Activated naive CD8-positive, alpha-beta T cell treated with anti-CD3 and anti-CD28 coated beads for 36 hours (primary cell): ENCODE measurements around the gene C4BPB. TPM values are rescaled to one million over a fixed set of nuclear protein-coding genes. Genes with fewer than 3 reads are reported as not detected.

Source experiments
- DNase-seq: peaks from one replicate; pipeline ENCODE4 v3.0.0; 2021
- H3K27ac Mint-ChIP-seq: one replicate; pipeline ENCODE4 v1.8.0; 2022; ENCODE audit warnings: mild to moderate bottlenecking, moderate library complexity, mixed read lengths
- H3K27me3 Mint-ChIP-seq: one replicate; pipeline ENCODE4 v1.8.0; 2022; ENCODE audit warnings: mild to moderate bottlenecking, mixed read lengths
- H3K36me3 Mint-ChIP-seq: one replicate; pipeline ENCODE4 v1.8.0; 2021; ENCODE audit warnings: mild to moderate bottlenecking, mixed read lengths
- H3K4me1 Mint-ChIP-seq: one replicate; pipeline ENCODE4 v1.8.0; 2021; ENCODE audit warnings: mixed read lengths
- H3K4me3 Mint-ChIP-seq: one replicate; pipeline ENCODE4 v1.8.0; 2022; ENCODE audit warnings: mild to moderate bottlenecking, moderate library complexity, mixed read lengths
- H3K9me3 Mint-ChIP-seq: one replicate; pipeline ENCODE4 v1.8.0; 2022; ENCODE audit warnings: mixed read lengths
- total RNA-seq, 2 experiments: library from RNA; stranded (reverse); gene quantifications; one replicate each; pipeline ENCODE4 v1.2.3, GENCODE V29; 2021

Gene C4BPB
- total RNA-seq, 2 experiments from 2014 or later: 1.2 to 1.6 TPM

DNA sequence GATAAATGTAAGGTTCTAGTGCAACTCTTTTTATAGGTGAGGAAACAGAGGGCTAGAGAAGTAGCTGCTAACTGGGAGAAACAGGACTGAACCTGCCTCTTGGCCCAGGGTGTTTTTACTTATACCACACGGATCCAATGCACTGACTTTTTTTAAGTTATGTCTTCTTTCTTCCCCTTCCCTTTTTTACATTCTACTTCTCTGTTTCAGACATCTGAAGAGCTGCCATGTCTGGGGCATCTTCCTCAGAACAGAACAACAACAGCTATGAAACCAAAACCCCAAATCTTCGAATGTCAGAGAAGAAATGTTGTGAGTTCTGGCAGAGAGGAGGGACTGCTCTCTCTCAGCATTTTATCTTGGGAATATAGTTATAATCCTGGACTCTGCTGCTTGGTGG lies 34.2 kb upstream of the C4BPB start:
- no peaks in the 10 kb centered on the region for H3K36me3 Mint-ChIP-seq
- H3K27ac Mint-ChIP-seq: peak overlapping the region; percentile 6
- no peaks in the 10 kb centered on the region for H3K27me3 Mint-ChIP-seq
- no peak overlapping the region for H3K4me3 Mint-ChIP-seq
- peaks cover 29% of the 10 kb centered on the region for H3K4me1 Mint-ChIP-seq
- H3K9me3 Mint-ChIP-seq: no peaks in the 10 kb centered on the region
- DNase-seq: no peak

DNA sequence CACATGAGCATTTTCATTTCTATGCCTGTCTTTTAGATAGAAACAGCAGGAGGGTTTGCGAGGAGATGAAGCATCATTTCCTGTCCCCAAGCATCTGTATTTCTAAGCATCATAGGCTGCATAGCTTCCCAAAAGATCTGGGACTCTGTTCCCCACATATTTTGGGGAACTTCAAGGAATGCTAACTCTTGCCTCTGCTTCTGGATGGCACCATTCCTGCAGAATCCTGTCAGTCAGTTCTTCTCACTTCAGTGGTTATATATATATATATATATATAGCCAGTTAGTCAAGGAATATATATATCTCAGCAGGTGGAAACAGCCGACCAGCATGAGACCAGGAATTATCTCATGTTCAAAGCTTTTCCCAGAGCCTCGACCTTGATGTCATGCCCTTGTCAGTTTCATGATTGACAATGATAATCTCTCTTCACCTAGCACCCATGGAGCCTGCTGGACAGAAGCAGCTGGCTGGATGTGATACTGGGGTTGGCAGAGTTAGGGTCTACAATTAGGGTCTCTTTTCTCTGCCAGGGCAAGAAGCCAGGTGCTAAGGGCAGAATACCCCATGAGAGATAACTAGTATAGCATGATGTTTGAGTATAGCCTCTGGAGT lies 33.2 kb upstream of the C4BPB start:
- Mint-ChIP-seq H3K36me3 (no peaks in the 10 kb centered on the region), H3K9me3 (no peaks in the 10 kb centered on the region), H3K4me1 (peaks cover 27% of the 10 kb centered on the region), H3K4me3 (no peak overlapping the region), H3K27ac (no peak overlapping the region), H3K27me3 (no peaks in the 10 kb centered on the region)
- no peak for DNase-seq

DNA sequence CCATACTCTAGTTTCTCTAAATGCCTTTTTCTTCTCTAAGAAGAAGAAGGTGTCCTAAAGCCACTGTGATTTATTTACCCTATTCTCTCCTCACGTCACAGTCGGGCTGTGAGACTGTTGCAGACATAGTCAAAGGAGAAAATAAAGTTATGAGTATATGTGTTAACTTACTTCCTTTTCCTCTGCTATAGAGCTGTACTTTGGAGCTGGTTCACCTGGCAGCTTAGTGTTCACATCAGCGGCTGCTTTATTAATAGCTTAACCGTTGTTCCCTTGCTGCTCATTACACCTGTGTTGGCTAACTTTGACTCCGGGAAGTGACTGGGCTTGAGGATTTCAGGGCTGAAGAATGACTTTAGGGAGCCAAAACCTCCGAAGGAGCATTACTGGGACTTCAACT lies 32.0 kb upstream of the C4BPB start:
- Mint-ChIP-seq H3K36me3 (no peaks in the 10 kb centered on the region), H3K4me1 (peaks cover 19% of the 10 kb centered on the region), H3K27me3 (no peaks in the 10 kb centered on the region), H3K9me3 (no peaks in the 10 kb centered on the region), H3K27ac (no peak overlapping the region), H3K4me3 (no peak overlapping the region)
- no peak for DNase-seq

DNA sequence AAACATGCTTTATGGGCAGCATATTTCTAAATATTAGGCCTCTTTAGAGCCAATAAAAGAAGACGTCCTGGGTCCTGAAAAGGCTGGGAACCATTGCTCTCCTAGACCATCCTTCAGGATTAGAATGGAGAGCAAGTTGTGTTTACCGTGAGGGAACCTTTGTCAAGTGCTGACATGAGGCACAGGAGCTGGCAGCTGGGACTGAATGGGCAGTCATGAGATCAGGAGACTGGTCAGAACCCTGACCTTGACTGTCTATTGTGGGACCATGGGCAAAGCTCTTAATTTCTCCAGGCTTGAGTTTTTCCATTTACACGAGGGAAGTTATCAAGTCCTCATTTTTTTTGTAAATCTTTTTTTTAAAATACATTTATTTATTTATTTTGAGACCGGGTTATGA lies 30.4 kb upstream of the C4BPB start:
- H3K27ac Mint-ChIP-seq: no peak overlapping the region
- H3K9me3 Mint-ChIP-seq: no peaks in the 10 kb centered on the region
- peaks cover 8% of the 10 kb centered on the region for H3K4me1 Mint-ChIP-seq
- no peak for DNase-seq
- H3K36me3 Mint-ChIP-seq: no peaks in the 10 kb centered on the region
- no peaks in the 10 kb centered on the region for H3K27me3 Mint-ChIP-seq
- no peak overlapping the region for H3K4me3 Mint-ChIP-seq

DNA sequence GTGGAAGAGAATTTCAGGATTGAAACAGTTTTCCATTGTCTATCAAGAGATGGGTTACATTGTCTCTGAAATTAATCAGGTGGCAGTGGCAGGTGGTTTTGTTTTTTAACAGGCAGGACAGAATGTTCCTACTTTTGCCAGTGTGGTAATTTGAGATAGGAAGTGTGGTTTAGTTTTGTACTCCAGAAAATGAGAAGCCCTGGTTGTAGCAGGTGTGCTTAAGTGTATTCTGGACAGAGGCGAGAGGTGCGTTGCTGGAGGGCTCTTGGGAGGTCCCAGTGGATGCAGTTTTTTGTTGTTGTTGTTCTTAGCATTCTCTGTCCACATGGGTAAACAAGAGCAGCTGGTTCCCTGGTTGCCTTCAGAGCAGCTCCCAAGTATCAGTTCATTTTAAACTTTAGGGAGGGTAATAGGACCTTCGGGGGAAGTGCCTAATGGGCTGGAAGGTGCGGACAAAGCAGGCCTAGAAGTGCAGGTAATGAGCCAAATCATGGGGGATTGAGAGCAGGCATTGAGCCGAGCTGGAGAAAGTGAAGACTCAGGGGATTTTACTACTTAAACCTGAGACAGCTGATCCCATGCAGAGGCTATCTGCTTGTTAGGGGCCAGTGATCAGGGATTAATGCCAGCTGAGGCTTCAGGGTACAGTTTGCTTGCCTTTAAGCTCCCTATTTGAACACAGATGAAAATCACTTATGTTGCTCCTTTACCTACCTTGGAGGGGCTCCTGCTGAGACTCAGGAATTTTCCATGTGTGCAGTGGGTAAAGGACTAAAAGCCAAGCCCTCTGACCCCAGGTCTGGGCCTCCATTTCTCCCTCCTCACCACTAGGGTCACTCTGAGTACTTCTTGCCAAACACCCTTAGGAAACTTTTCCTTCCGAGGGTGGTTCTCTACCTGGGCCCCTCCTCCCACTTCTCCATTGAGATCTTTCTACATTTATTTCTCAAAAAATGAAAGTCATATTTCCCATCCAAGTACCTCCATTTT lies 29.5 kb upstream of the C4BPB start:
- Mint-ChIP-seq H3K36me3 (no peaks in the 10 kb centered on the region), H3K27ac (no peak overlapping the region), H3K4me1 (peaks cover 3% of the 10 kb centered on the region), H3K27me3 (no peaks in the 10 kb centered on the region), H3K9me3 (no peaks in the 10 kb centered on the region), H3K4me3 (no peak overlapping the region)
- DNase-seq: no peak

DNA sequence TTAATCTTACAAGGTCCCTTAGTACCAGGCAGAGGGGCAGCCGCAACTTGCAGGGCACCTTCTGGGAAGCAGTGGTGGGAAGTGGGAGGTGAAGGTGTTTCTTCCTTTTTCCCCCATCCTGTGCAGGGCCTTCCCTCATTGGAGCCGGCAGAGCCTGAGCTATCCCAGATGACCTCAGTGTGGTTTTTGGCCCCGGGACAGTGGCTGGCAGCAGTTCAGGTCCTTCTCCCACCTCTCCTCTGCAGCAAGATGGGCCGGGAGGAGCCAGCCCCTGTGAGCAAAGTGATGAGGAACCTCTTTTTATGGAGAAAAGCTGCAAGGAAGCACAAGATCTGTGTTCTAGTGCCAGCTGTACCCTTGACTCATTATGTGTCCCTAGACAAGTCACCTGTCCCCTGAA lies 28.8 kb upstream of the C4BPB start:
- Mint-ChIP-seq H3K36me3 (no peaks in the 10 kb centered on the region), H3K4me1 (no peaks in the 10 kb centered on the region), H3K4me3 (no peak overlapping the region), H3K27me3 (no peaks in the 10 kb centered on the region), H3K27ac (no peak overlapping the region), H3K9me3 (no peaks in the 10 kb centered on the region)
- DNase-seq: no peak

DNA sequence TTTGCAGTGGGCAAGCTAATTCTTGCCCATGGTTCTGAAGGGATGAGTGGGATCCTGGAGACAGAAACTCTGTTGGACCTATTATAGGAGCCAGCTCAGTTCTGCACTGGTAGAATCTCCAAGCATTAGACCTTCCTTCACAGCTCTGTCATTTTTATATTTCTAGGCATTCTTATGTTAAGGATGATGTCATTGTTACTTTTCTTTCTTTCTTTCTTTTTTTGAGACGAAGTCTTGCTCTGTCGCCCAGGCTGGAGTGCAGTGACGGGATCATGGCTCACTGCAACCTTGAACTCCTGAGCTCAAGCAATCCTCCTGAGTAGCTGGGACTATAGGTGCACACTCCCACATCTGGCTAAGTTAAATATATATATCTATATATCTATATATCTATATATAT lies 28.1 kb upstream of the C4BPB start:
- no peak for DNase-seq
- Mint-ChIP-seq H3K4me3 (no peak overlapping the region), H3K4me1 (no peaks in the 10 kb centered on the region), H3K9me3 (no peaks in the 10 kb centered on the region), H3K27me3 (no peaks in the 10 kb centered on the region), H3K36me3 (no peaks in the 10 kb centered on the region), H3K27ac (no peak overlapping the region)

DNA sequence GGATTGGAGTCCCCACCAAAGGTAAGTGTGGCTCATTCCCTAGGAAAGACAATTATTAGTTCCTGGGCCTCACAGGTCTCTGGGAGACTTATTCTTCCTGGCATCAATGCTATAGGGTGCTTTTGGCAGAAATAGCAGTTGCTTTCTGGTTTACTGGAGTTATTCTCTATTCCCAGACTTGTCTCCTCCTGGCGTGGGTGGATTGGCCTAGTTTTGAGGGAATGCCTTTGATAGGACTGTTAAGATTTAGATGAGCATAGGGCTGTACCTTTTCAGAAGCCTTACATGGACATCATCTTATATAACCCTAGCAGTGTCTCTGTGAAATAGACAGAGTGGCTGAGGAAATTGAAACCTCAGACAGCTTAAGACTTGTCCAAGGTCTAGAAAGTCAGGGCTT lies 26.6 kb upstream of the C4BPB start:
- no peak for DNase-seq
- no peaks in the 10 kb centered on the region for H3K27me3 Mint-ChIP-seq
- no peak overlapping the region for H3K27ac Mint-ChIP-seq
- H3K4me3 Mint-ChIP-seq: no peak overlapping the region
- no peaks in the 10 kb centered on the region for H3K9me3 Mint-ChIP-seq
- H3K36me3 Mint-ChIP-seq: no peaks in the 10 kb centered on the region
- no peaks in the 10 kb centered on the region for H3K4me1 Mint-ChIP-seq

DNA sequence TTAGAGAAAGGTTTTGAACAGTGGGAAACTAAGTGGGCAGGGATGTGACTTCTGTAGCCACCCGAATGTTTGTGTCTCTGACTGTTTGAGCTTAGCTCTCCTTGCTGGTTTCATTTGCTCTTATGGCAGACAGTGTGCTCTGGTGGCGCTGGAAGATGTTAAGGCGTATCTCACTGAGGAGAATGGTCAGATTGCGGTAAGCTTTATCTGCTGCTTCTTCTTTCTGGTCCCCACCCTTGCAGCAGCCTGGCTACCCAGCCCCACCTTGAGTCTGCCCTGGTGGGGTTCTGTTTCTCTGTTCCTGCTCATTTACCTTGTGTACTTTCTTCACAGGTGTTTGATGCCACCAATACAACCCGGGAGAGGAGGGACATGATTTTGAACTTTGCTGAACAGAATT lies 25.6 kb upstream of the C4BPB start:
- H3K36me3 Mint-ChIP-seq: no peaks in the 10 kb centered on the region
- no peaks in the 10 kb centered on the region for H3K4me1 Mint-ChIP-seq
- no peak overlapping the region for H3K27ac Mint-ChIP-seq
- H3K27me3 Mint-ChIP-seq: no peaks in the 10 kb centered on the region
- no peak for DNase-seq
- H3K4me3 Mint-ChIP-seq: no peak overlapping the region
- no peaks in the 10 kb centered on the region for H3K9me3 Mint-ChIP-seq

DNA sequence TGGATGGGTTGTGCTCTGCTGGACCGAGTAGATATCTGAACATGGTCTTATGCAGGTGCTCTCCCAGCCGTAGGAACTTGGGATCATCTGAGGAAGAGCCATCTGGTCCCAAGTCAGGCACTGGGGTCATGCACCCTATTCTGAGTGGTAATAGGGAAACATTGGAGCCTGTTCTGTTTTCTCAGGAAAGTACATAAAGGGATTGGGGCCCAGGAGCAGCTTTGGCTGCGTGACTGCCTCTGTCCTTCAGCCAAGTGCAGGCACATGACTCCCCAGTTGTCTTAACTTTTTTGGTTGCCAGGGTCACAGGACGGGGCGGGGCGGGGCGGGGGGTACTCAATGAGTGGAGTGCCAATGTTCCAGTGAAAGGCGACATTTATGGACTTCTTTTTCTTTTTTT lies 24.1 kb upstream of the C4BPB start:
- peaks cover 7% of the 10 kb centered on the region for H3K4me1 Mint-ChIP-seq
- H3K27me3 Mint-ChIP-seq: no peaks in the 10 kb centered on the region
- H3K36me3 Mint-ChIP-seq: peaks cover 6% of the 10 kb centered on the region
- no peak overlapping the region for H3K27ac Mint-ChIP-seq
- H3K4me3 Mint-ChIP-seq: no peak overlapping the region
- no peaks in the 10 kb centered on the region for H3K9me3 Mint-ChIP-seq
- no peak for DNase-seq

DNA sequence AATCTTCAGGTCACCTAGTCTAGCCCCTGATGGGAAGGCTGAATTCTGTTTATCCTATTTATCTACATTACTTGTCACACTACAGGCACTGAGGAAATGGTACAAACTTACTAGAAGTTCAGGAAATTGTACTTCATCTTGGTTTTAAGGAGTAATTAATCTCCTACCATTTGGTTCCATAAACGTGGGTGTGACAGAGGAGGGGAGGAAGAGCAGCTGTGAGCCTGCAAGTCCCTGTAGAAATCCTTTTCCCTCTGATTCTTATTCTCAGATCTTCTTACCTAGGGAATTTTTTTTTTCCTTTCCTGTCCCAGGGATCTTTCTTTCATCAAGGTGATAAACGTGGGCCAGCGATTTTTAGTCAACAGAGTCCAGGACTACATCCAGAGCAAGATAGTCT lies 21.5 kb upstream of the C4BPB start:
- Mint-ChIP-seq H3K36me3 (peaks cover 14% of the 10 kb centered on the region), H3K27ac (no peak overlapping the region), H3K4me1 (peaks cover 30% of the 10 kb centered on the region), H3K9me3 (no peaks in the 10 kb centered on the region), H3K27me3 (no peaks in the 10 kb centered on the region), H3K4me3 (no peak overlapping the region)
- DNase-seq: no peak

DNA sequence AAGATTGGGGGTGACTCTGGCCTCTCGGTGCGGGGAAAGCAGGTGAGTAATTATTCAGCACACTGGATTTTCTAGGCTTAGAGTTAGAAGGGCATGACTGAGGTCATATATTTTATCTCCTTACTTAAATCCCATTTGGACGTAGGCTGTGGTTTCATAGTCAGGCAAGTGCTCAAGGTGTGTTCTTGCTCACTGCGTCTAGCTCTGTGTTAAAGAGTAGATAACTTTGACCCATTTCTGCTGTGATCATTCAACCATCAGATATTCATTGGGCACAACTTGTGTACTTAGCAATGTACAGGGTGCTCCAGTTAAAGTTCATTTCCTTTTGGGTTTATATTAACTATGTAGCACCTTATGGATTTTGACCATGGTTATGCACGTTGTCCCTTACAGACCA lies 21.0 kb upstream of the C4BPB start:
- H3K4me3 Mint-ChIP-seq: no peak overlapping the region
- no peaks in the 10 kb centered on the region for H3K9me3 Mint-ChIP-seq
- H3K4me1 Mint-ChIP-seq: peaks cover 30% of the 10 kb centered on the region

DNA sequence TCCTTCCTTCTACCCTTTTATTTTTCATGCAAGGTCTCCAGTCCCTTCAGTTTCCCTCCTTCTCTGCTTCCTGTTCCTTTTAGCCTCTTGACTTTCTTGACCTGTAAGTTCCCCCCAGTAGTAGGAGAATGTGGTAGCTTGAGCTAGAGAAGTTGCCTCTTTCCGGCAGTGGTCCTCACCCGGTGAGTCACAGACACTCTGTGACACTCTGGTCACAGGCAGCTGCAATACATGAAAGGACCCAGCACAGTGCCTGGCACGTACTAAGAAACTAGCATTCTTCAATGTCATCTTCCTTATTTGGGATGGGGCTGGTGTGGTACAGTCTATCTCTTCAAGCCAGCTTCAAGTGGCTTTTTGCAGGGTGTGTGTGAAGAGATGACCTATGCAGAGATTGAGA lies 19.6 kb upstream of the C4BPB start:
- Mint-ChIP-seq H3K27me3 (no peaks in the 10 kb centered on the region), H3K9me3 (no peaks in the 10 kb centered on the region), H3K36me3 (peaks cover 14% of the 10 kb centered on the region), H3K4me3 (no peak overlapping the region), H3K27ac (no peak overlapping the region), H3K4me1 (peaks cover 30% of the 10 kb centered on the region)
- no peak for DNase-seq

More for the DNA sequence above, 21.0 kb upstream of the C4BPB start:
- H3K27me3 Mint-ChIP-seq: no peaks in the 10 kb centered on the region
- H3K36me3 Mint-ChIP-seq: peaks cover 14% of the 10 kb centered on the region
- no peak overlapping the region for H3K27ac Mint-ChIP-seq
- DNase-seq: no peak

DNA sequence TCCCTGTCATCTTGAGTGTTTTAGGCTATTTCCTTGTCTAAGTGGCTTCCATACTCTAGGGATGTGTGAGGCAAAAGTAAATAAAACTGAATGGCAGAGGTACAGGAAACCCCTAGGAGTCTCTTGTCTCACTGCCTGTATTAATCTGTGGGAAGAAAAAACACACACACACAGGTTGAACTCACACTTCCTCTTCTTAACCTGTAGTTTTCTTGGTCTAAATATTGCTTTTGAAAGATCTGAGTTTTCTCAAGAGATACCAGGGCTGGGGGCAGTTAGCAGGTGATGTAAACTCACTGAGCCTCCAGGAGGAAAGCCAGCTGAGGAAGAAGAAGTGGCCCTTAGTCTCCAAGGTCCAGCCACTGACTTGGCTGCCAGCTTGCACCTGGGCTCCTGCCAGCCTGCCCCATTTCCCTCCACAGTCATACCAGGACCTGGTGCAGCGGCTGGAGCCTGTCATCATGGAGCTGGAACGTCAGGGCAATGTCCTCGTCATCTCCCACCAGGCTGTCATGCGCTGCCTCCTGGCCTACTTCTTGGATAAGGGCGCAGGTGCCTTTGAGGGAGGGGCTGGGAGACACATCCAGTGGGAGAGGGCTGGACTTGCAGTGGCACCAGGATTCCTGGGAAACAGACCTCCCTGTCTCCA lies 18.7 kb upstream of the C4BPB start:
- no peak for DNase-seq
- Mint-ChIP-seq H3K4me3 (no peak overlapping the region), H3K4me1 (peaks cover 30% of the 10 kb centered on the region), H3K27ac (no peak overlapping the region), H3K36me3 (peaks cover 14% of the 10 kb centered on the region), H3K9me3 (no peaks in the 10 kb centered on the region), H3K27me3 (no peaks in the 10 kb centered on the region)

DNA sequence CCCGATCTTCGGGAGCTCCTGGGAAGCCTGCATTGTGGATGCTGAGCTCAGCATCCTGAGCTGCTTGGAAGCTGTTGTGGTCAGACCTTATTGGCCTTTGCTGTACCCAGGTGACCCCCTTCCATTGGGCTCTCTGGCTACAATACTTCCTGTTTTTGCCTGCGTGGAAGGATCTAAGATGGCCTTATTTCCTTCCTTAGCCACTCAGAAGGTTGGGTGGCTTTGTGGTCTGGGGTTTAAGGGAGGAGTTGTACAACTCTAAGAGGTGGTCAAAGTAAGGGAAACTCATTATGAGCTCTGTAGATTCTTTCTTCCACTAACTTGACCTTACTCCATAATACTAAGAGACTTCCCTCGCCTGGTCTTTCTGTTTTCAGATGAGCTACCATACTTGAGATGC lies 17.8 kb upstream of the C4BPB start:
- Mint-ChIP-seq H3K9me3 (no peaks in the 10 kb centered on the region), H3K36me3 (peaks cover 14% of the 10 kb centered on the region), H3K27me3 (no peaks in the 10 kb centered on the region), H3K4me1 (peaks cover 30% of the 10 kb centered on the region), H3K27ac (no peak overlapping the region), H3K4me3 (no peak overlapping the region)
- no peak for DNase-seq
